Vagina (tissue), 2 donors: ENCODE results near the gene CDX1. TPM values are rescaled to one million over a fixed set of nuclear protein-coding genes. Genes with fewer than 3 reads are reported as not detected.

ENCODE experiments used
- DNase-seq, 2 donors: peaks; one replicate each; pipeline ENCODE4 v3.0.0-alpha.2; 2017; ENCODE audit errors: extremely low spot score in 2 of 2
- H3K27ac ChIP-seq: fragments of 200-600 bp; sonication (generic); one replicate; pipeline ENCODE4 v1.5.1; 2019
- H3K27me3 ChIP-seq: fragments of 200-600 bp; sonication (generic); one replicate; pipeline ENCODE4 v1.5.1; 2019
- H3K36me3 ChIP-seq, 2 donors: fragments of 200-600 bp; sonication (generic); one replicate each; pipeline ENCODE4 v1.5.1; 2017 to 2019
- H3K4me1 ChIP-seq: fragments of 200-600 bp; sonication (generic); one replicate; pipeline ENCODE4 v1.5.1; 2019
- H3K4me3 ChIP-seq, 2 donors: fragments of 200-600 bp; sonication (generic); 1 replicate in 1 of 2; 2 replicates in 1 of 2; pipeline ENCODE4 v1.5.1; 2016 to 2019
- H3K9me3 ChIP-seq: fragments of 200-600 bp; sonication (generic); one replicate; pipeline ENCODE4 v1.5.1; 2019
- POLR2A ChIP-seq, 2 donors: fragments of 450-650 bp; IDR thresholded peaks; one replicate each; pipeline ENCODE4 v1.6.1; 2017; ENCODE audit warnings: antibody characterized with exemption in 2 of 2, mild to moderate bottlenecking in 2 of 2, moderate library complexity in 2 of 2
- POLR2AphosphoS5 ChIP-seq, 2 donors: sonication (generic); formaldehyde crosslinking; IDR thresholded peaks; one replicate each; pipeline ENCODE4 v1.9.0; 2017; ENCODE audit warnings: antibody characterized with exemption in 2 of 2, mild to moderate bottlenecking in 2 of 2, low read depth in 1 of 2; ENCODE audit not compliant: insufficient read depth in 1 of 2
- intact Hi-C: fragments of 100-400 bp; cut with DNase I; formaldehyde crosslinking; loops from one replicate; pipeline ENCODE4 v1.15.1; 2023
- total RNA-seq: library from RNA; depleted of rRNA; stranded (reverse); fragments of >200 nt; gene quantifications from one replicate; pipeline ENCODE4 v1.2.3, GENCODE V29; 2016
- TF ChIP-seq, protein P1 (sequence below), 3 experiments: fragments of 450-650 bp in 2 of 3; fragments of 200-600 bp in 1 of 3; sonication (generic) in 1 of 3; IDR thresholded peaks; one replicate each; pipeline ENCODE4 v1.5.1; 2017 to 2019; ENCODE audit warnings: antibody characterized with exemption in 3 of 3, mild to moderate bottlenecking in 2 of 3, moderate library complexity in 2 of 3

CDX1 gene
- total RNA-seq, 1 donor from 2014 or later, result not detected

DNA sequence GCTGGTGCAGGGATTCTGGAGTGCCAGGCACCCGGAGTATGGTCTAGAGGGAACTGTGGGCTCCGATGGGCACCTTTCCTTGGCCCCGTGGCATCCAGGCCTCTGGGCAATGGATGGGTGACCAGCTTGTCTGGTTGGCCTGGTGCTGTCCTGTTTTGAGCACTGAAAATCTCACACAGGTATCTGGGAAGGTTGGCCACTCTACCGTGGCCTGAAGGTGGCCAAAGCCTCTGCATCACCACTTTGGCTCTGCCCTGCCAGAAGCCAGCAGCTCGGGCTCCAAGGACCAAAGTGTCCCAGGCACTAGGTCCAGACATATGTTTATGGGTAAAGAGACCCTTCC lies 52.1 kb downstream of the CDX1 start:
- no peak overlapping the region for H3K27ac ChIP-seq
- TF ChIP-seq, protein P1, sequence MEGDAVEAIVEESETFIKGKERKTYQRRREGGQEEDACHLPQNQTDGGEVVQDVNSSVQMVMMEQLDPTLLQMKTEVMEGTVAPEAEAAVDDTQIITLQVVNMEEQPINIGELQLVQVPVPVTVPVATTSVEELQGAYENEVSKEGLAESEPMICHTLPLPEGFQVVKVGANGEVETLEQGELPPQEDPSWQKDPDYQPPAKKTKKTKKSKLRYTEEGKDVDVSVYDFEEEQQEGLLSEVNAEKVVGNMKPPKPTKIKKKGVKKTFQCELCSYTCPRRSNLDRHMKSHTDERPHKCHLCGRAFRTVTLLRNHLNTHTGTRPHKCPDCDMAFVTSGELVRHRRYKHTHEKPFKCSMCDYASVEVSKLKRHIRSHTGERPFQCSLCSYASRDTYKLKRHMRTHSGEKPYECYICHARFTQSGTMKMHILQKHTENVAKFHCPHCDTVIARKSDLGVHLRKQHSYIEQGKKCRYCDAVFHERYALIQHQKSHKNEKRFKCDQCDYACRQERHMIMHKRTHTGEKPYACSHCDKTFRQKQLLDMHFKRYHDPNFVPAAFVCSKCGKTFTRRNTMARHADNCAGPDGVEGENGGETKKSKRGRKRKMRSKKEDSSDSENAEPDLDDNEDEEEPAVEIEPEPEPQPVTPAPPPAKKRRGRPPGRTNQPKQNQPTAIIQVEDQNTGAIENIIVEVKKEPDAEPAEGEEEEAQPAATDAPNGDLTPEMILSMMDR (IDR thresholded peaks at IDR 0.05), result no peak
- TF ChIP-seq POLR2AphosphoS5 (IDR thresholded peaks at IDR 0.05; ENCODE audit: insufficient read depth in 1 of 2, low read depth in 1 of 2) (no peak), POLR2A (IDR thresholded peaks at IDR 0.05) (no peak)
- H3K4me1 ChIP-seq, result peaks cover 34% of the 10 kb centered on the region

DNA sequence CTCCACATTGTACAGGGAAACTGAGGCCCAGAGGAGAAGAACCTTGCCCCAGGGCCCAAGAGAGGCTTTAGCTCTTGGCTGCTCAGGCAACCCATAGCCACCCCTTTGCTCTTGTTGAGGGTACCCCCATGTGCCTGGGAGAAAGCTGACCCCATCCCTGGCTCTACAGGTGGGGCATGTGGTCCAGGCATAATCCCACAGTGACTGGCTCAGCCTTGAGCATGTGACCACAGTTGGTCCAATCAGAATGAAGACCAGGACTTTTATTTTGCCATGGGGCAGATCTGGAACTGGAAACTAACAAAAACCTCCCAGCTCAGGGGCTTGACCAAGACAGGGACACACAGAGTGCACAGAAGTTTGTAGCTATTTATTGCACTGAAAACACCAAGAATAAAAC lies 52.6 kb downstream of the CDX1 start:
- DNase-seq, result no peak
- no peaks in the 10 kb centered on the region for H3K9me3 ChIP-seq
- H3K4me3 ChIP-seq, result no peak overlapping the region
- peaks cover 29% of the 10 kb centered on the region for H3K4me1 ChIP-seq
- no peak overlapping the region for H3K27ac ChIP-seq
- intact Hi-C loops, result loop anchor here (5.0 kb wide), 2 partner anchors 57 to 87 kb away; no protein-coding TSS in a partner anchor
- H3K36me3 ChIP-seq, result no peaks in the 10 kb centered on the region
- TF ChIP-seq POLR2A (IDR thresholded peaks at IDR 0.05), result no peak
- TF ChIP-seq POLR2AphosphoS5 (IDR thresholded peaks at IDR 0.05; ENCODE audit: insufficient read depth in 1 of 2, low read depth in 1 of 2), result no peak
- TF ChIP-seq, protein P1 (IDR thresholded peaks at IDR 0.05), result no peak
- no peaks in the 10 kb centered on the region for H3K27me3 ChIP-seq

More for the DNA sequence above, 52.1 kb downstream of the CDX1 start:
- Histone ChIP-seq H3K9me3 (no peaks in the 10 kb centered on the region), H3K36me3 (no peaks in the 10 kb centered on the region), H3K27me3 (no peaks in the 10 kb centered on the region), H3K4me3 (no peak overlapping the region)
- intact Hi-C loops, result loop anchor here (5.0 kb wide), 2 partner anchors 56 to 86 kb away; no protein-coding TSS in a partner anchor
- DNase-seq, result no peak

DNA sequence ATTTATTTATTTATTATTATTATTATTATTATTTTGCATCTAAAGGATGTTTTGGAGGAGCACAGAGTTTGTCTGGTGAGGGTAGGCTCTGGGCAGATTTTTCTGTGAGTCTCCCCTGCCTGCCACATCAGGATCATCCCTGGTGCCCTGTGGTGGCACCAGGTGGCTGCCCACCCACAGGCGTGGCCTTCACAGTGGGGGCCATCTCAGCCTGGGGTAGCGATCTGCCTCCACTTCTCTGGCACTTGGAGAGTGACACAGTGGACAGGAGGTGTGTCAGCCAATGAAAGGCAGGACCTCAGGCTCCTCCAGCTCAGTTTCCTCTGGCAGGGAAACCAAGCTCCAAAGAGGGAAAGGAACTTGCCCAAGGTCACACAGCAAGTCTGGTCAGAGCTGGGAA lies 53.3 kb downstream of the CDX1 start:
- DNase-seq, result no peak
- no peak overlapping the region for H3K4me3 ChIP-seq
- no peak overlapping the region for H3K27ac ChIP-seq
- H3K27me3 ChIP-seq, result no peaks in the 10 kb centered on the region
- H3K9me3 ChIP-seq, result no peaks in the 10 kb centered on the region
- H3K4me1 ChIP-seq, result peaks cover 23% of the 10 kb centered on the region
- no peaks in the 10 kb centered on the region for H3K36me3 ChIP-seq
- TF ChIP-seq POLR2A (IDR thresholded peaks at IDR 0.05) (no peak), POLR2AphosphoS5 (IDR thresholded peaks at IDR 0.05; ENCODE audit: insufficient read depth in 1 of 2, low read depth in 1 of 2) (no peak)
- TF ChIP-seq, protein P1 (IDR thresholded peaks at IDR 0.05), result no peak
- intact Hi-C loops, result loop anchor here (5.0 kb wide), 2 partner anchors 58 to 88 kb away; no protein-coding TSS in a partner anchor

DNA sequence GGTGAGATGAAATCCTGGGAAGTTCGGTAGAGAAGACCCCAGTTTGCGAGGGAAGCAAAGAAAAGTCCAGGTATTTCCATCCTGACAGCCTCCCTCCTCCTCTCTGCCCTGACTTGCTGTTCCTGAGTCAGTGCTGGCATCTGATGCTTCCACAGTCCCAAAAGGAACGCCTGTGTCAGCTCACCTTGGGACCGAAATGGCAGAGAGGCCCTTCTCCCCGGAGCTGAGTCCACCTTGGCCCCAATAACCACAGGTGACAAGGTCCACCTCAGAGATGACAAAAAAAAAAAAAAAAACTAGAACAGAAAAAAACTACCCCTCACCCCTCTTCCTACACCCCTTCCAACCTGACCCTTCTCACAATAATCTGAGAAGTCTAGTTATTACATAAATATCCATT lies 54.9 kb downstream of the CDX1 start:
- H3K27me3 ChIP-seq, result no peaks in the 10 kb centered on the region
- peaks cover 15% of the 10 kb centered on the region for H3K4me1 ChIP-seq
- no peaks in the 10 kb centered on the region for H3K9me3 ChIP-seq
- TF ChIP-seq, protein P1 (IDR thresholded peaks at IDR 0.05), result no peak
- no peak for TF ChIP-seq POLR2A (IDR thresholded peaks at IDR 0.05)
- no peak for TF ChIP-seq POLR2AphosphoS5 (IDR thresholded peaks at IDR 0.05; ENCODE audit: insufficient read depth in 1 of 2, low read depth in 1 of 2)
- DNase-seq, result no peak
- H3K27ac ChIP-seq, result no peak overlapping the region
- intact Hi-C loops, result no loop called here
- H3K4me3 ChIP-seq, result no peak overlapping the region
- H3K36me3 ChIP-seq, result no peaks in the 10 kb centered on the region

DNA sequence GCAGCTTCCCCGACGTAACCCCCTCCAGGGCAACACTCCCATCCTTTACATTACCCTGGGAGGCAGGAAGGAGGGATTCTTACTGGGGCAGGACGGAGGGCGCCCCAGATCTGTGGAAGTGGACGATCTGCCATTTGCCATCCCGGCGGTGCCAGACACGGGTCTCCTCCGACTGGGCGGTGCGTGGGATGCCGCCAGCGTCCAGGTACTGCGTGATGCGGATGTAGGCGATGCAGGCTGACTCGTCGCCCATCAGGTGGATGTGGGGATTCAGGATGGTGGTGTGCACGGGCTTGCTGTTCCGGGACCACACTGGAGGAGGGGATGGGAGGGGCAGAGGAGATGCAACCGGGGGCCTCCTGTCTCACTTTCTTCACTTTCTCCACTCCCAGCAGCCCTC lies 56.3 kb downstream of the CDX1 start:
- no peak for TF ChIP-seq POLR2A (IDR thresholded peaks at IDR 0.05)
- TF ChIP-seq, protein P1 (IDR thresholded peaks at IDR 0.05), result no peak
- TF ChIP-seq POLR2AphosphoS5 (IDR thresholded peaks at IDR 0.05; ENCODE audit: insufficient read depth in 1 of 2, low read depth in 1 of 2), result no peak
- intact Hi-C loops, result no loop called here
- no peak for DNase-seq
- peaks cover 1% of the 10 kb centered on the region for H3K4me1 ChIP-seq
- H3K4me3 ChIP-seq, result no peak overlapping the region
- H3K36me3 ChIP-seq, result no peaks in the 10 kb centered on the region
- no peaks in the 10 kb centered on the region for H3K27me3 ChIP-seq
- H3K9me3 ChIP-seq, result no peaks in the 10 kb centered on the region
- no peak overlapping the region for H3K27ac ChIP-seq
